ENCODE data around the gene MMP27. TPM values are rescaled to one million over a fixed set of nuclear protein-coding genes. Genes with fewer than 3 reads are reported as not detected.

MMP27 gene
- total and polyA plus RNA-seq, 4 donors: 0.05 TPM; not detected in 3

GRCh38 chr11:102647430-102647829 lies 58.1 kb downstream of the MMP27 start:
- ATAC-seq (ENCODE audit: insufficient read depth, low FRiP score) (no peak), DNase-seq (no peak)
- Histone ChIP-seq H3K36me3 (ENCODE audit: control insufficient read depth in 4 of 4, insufficient read depth in 4 of 4, low read length in 4 of 4) (no peaks in the 10 kb centered on the region), H3K9ac (ENCODE audit: insufficient read depth in 1 of 2, low read length in 2 of 2) (no peak overlapping the region), H3K4me1 (ENCODE audit: control insufficient read depth in 5 of 5, insufficient read depth in 5 of 5, low read length in 5 of 5) (no peaks in the 10 kb centered on the region), H3K4me3 (no peak overlapping the region), H3K27me3 (ENCODE audit: control insufficient read depth in 3 of 3, insufficient read depth in 3 of 3, low read length in 2 of 3) (no peaks in the 10 kb centered on the region), H3K27ac (ENCODE audit: low read depth in 1 of 2, low read length in 1 of 2) (no peak overlapping the region), H3K9me3 (ENCODE audit: control insufficient read depth in 4 of 4, insufficient read depth in 3 of 4, low read length in 3 of 4) (no peaks in the 10 kb centered on the region)
- no peak for TF ChIP-seq CTCF (IDR thresholded peaks at IDR 0.05; ENCODE audit: control extremely low read depth, extremely low read depth)

DNA sequence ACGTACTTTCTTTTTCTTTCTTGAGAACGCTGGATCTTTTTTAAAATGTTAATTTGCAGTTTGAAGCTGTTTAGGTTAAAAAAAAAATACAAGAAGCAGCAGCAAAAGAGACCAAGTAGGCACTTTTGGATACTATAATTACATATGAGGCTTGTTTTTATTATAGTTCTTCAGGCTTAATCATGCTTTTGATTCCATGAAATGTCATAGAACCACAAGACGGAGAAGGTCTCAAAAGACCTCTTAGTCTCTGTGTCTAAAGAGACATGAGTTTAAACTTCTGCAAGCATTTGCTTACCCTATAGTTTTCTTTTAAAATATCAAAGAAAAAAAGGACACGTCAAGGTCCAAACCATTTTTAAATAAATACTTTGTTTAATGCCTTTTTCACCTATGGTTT lies 61.6 kb downstream of the MMP27 start:
- Histone ChIP-seq H3K36me3 (ENCODE audit: control insufficient read depth in 4 of 4, insufficient read depth in 4 of 4, low read length in 4 of 4) (no peaks in the 10 kb centered on the region), H3K4me3 (no peak overlapping the region), H3K4me1 (ENCODE audit: control insufficient read depth in 5 of 5, insufficient read depth in 5 of 5, low read length in 5 of 5) (no peaks in the 10 kb centered on the region), H3K27me3 (ENCODE audit: control insufficient read depth in 3 of 3, insufficient read depth in 3 of 3, low read length in 2 of 3) (no peaks in the 10 kb centered on the region), H3K9ac (ENCODE audit: insufficient read depth in 1 of 2, low read length in 2 of 2) (no peak overlapping the region), H3K9me3 (ENCODE audit: control insufficient read depth in 4 of 4, insufficient read depth in 3 of 4, low read length in 3 of 4) (no peaks in the 10 kb centered on the region), H3K27ac (ENCODE audit: low read depth in 1 of 2, low read length in 1 of 2) (no peak overlapping the region)
- DNase-seq (no peak), ATAC-seq (ENCODE audit: insufficient read depth, low FRiP score) (no peak)
- WGBS, 2 donors: 88 to 89% methylated on average over 4 of the region's 4 CpGs
- no peak for TF ChIP-seq CTCF (IDR thresholded peaks at IDR 0.05; ENCODE audit: control extremely low read depth, extremely low read depth)

Other genes starting within 250 kb of the MMP27 start
- gene MMP7, start 175.0 kb downstream of the MMP27 start, total RNA-seq: 100 to 1,000 TPM in 1 of 2 donors, 10 to 100 TPM in 1; 30.4 to 433 TPM
- 10 to 100 TPM; 17.9 to 21.9 TPM for gene MMP7, start 175.0 kb downstream of the MMP27 start, polyA plus RNA-seq
- gene MMP20, start 80.4 kb downstream of the MMP27 start, total RNA-seq: not detected
- gene MMP20, start 80.4 kb downstream of the MMP27 start, polyA plus RNA-seq: not detected
- gene MMP8, start 19.2 kb upstream of the MMP27 start, total RNA-seq: 1 to 10 TPM; 1.5 to 1.7 TPM
- 10 to 100 TPM in 1 of 2 donors, under 1 TPM in 1; 0.30 to 77.5 TPM for gene MMP8, start 19.2 kb upstream of the MMP27 start, polyA plus RNA-seq
- gene MMP10, start 74.9 kb upstream of the MMP27 start, total RNA-seq: 1 to 10 TPM in 1 of 2 donors, under 1 TPM in 1; 0.58 to 1.2 TPM
- gene MMP10, start 74.9 kb upstream of the MMP27 start, polyA plus RNA-seq: 10 to 100 TPM in 1 of 2 donors, 1 to 10 TPM in 1; 2.0 to 14.2 TPM
- gene MMP1, start 92.4 kb upstream of the MMP27 start, total RNA-seq: 1 to 10 TPM; 3.1 to 7.8 TPM
- 10 to 100 TPM; 14.1 to 19.9 TPM for gene MMP1, start 92.4 kb upstream of the MMP27 start, polyA plus RNA-seq
- under 1 TPM in 1 of 2 donors, not detected in 1; 0.31 TPM for gene MMP3, start 137.8 kb upstream of the MMP27 start, total RNA-seq
- gene MMP3, start 137.8 kb upstream of the MMP27 start, polyA plus RNA-seq: under 1 TPM; 0.53 to 0.86 TPM
- 10 to 100 TPM in 1 of 2 donors, under 1 TPM in 1; 0.34 to 16.9 TPM for gene MMP12, start 169.2 kb upstream of the MMP27 start, total RNA-seq
- gene MMP12, start 169.2 kb upstream of the MMP27 start, polyA plus RNA-seq: 1 to 10 TPM in 1 of 2 donors, under 1 TPM in 1; 0.31 to 2.5 TPM
- under 1 TPM in 1 of 2 donors, not detected in 1; 0.09 TPM for gene MMP13, start 250.0 kb upstream of the MMP27 start, total RNA-seq
- gene MMP13, start 250.0 kb upstream of the MMP27 start, polyA plus RNA-seq: under 1 TPM; 0.08 to 0.84 TPM

Measured in lung (tissue), 12 donors.